ENCODE measurements around the gene FAM53A. TPM values are rescaled to one million over a fixed set of nuclear protein-coding genes. Genes with fewer than 3 reads are reported as not detected.

The FAM53A gene
- polyA plus RNA-seq, 5 donors = 2.0 to 4.5 (median 2.2) TPM

- no peak for DNase-seq
Measured at GRCh38 chr4:1593881-1594345, 90.2 kb downstream of the FAM53A start.

DNA sequence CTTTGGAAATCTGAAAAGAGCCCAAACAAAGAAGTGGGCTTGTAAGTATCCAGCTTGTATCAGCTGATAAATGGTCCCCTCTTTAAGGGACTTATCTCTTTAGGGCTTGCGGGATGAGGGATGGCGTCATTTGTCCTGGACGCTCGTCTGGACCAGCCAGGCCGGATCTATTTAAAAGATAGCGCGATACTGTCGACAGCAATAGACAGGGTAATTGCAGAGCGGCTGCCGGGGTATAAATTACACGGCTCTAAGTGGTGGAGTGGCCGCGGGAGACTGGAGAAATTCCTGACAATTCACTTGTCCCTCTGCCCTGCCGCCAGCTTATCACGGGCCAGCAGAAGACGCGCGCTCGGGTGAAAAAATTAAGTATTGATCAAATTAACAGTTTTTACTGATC, 90.7 kb downstream of the FAM53A start:
- no peak for DNase-seq

GRCh38 chr4:1592709-1593417, 91.2 kb downstream of the FAM53A start:
- DNase-seq = no peak

DNA sequence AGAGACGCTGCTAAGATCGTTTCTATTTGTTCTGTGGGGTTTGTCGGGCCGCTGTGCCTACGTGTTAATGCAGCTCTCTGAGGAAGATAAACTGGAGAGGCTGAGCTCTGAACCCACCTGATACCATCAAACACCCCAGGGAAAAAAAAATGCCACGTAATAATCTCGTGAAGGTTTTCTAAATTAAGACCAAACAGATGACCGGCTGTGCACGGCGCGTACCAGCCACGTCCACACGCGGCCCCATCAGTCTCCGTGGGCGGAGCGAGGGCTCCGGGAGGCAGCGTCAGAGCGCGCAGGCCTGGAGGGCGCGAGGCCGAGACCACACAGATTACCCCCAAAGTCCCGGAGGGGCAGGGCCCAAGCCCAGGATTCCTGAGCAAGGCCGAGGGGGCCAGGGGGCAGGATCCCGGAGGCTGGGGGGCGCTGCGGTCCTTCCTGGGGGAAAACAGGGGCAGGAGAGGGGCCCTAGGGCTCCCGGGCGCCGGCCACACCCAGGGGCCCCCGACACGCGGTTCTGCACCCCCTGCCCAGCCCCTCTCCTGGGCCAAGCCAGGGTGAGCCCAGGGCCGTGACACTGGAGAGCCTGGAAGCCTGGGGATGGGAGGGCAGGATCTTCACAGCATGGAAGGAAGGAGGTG, 91.9 kb downstream of the FAM53A start:
- no peak for DNase-seq

DNA sequence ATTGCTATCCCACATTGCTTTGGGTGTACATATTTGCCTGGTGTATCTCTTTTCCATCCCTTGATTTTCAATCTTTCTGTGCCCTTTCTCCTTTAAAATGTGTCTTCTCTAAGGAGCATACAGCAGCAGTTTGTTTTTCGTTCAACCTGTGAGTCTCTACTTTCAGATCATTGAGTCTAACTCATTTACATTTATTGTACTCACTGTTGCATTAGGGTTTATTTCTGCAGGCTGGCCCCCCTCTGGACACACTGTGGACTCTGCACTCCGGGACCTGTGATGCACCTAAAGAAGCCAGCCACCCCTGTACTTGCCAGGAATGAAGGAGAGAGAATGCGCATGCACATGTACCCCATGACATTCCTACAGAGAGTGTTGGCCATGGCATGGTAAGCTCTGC, 93.0 kb downstream of the FAM53A start:
- DNase-seq = no peak

GRCh38 chr4:1590244-1590643, 93.9 kb downstream of the FAM53A start:
- DNase-seq = no peak

Other genes with a start within 250 kb of the FAM53A start
- 10 to 100 TPM; 57.2 to 82.7 (median 68.3) TPM for gene SLBP, start 28.0 kb upstream of the FAM53A start, polyA plus RNA-seq (ENCODE audit: insufficient read depth in 1 of 5, insufficient read length in 5 of 5, low replicate concordance in 1 of 5)
- 10 to 100 TPM; 21.2 to 29.6 (median 26.8) TPM for gene TMEM129, start 37.0 kb upstream of the FAM53A start, polyA plus RNA-seq (ENCODE audit: insufficient read depth in 1 of 5, insufficient read length in 5 of 5, low replicate concordance in 1 of 5)
- gene TACC3, start 37.2 kb upstream of the FAM53A start, polyA plus RNA-seq (ENCODE audit: insufficient read depth in 1 of 5, insufficient read length in 5 of 5, low replicate concordance in 1 of 5) = 10 to 100 TPM; 38.7 to 66.4 (median 48.5) TPM
- 100 to 1,000 TPM in 3 of 5 donors, 10 to 100 TPM in 2; 66.2 to 154 (median 117) TPM for gene FGFR3, start 109.0 kb upstream of the FAM53A start, polyA plus RNA-seq (ENCODE audit: insufficient read depth in 1 of 5, insufficient read length in 5 of 5, low replicate concordance in 1 of 5)
- 10 to 100 TPM; 13.9 to 27.4 (median 21.6) TPM for gene LETM1, start 171.8 kb upstream of the FAM53A start, polyA plus RNA-seq (ENCODE audit: insufficient read depth in 1 of 5, insufficient read length in 5 of 5, low replicate concordance in 1 of 5)
- gene NSD2, start 187.1 kb upstream of the FAM53A start, polyA plus RNA-seq (ENCODE audit: insufficient read depth in 1 of 5, insufficient read length in 5 of 5, low replicate concordance in 1 of 5) = 10 to 100 TPM; 56.4 to 96.7 (median 78.2) TPM

All from right lung (tissue), 5 donors.